CD14-positive monocyte (primary cell): Measurements from ENCODE around the gene ZNF195. TPM values are rescaled to one million over a fixed set of nuclear protein-coding genes. Genes with fewer than 3 reads are reported as not detected.
"Not testable (repeated sequence)": the region's sequence is repeated elsewhere in the genome, so short reads cannot be mapped to it uniquely, and the experiment has no call there.

Experiments
- DNase-seq, 3 donors: peaks; one replicate each; pipeline ENCODE4 v3.0.0-alpha.2; 2011 to 2022
- H2AFZ ChIP-seq: 2 replicates; pipeline ENCODE4 v1.6.0; 2012; ENCODE audit warnings: mild to moderate bottlenecking, low read depth, low read length, inconsistent platforms; ENCODE audit not compliant: insufficient read depth, poor library complexity, severe bottlenecking
- H3K27ac ChIP-seq, 2 donors: 1 replicate in 1 of 2; 2 replicates in 1 of 2; pipeline ENCODE4 v1.5.1; 2012 to 2013; ENCODE audit warnings: low read length in 2 of 2, control low read depth in 1 of 2, inconsistent platforms in 1 of 2, low read depth in 1 of 2, mild to moderate bottlenecking in 1 of 2
- H3K27me3 ChIP-seq, 2 donors: one replicate each; pipeline versions ENCODE4 v1.6.0 to v1.6.1; 2011 to 2013; ENCODE audit warnings: low read length in 2 of 2; ENCODE audit not compliant: control insufficient read depth in 2 of 2, insufficient read depth in 2 of 2
- H3K36me3 ChIP-seq, 2 donors: replicated peaks in 1 of 2; 1 replicate in 1 of 2; 2 replicates in 1 of 2; pipeline versions ENCODE4 v1.5.1 to v1.6.1; 2012 to 2013; ENCODE audit warnings: low read length in 2 of 2, control low read depth in 1 of 2, inconsistent platforms in 1 of 2, mild to moderate bottlenecking in 1 of 2; ENCODE audit not compliant: insufficient read depth in 2 of 2, control insufficient read depth in 1 of 2
- H3K4me1 ChIP-seq, 2 donors: 1 replicate in 1 of 2; 2 replicates in 1 of 2; pipeline versions ENCODE4 v1.5.1 to v1.6.1; 2012 to 2013; ENCODE audit warnings: low read length in 2 of 2, control low read depth in 1 of 2, inconsistent platforms in 1 of 2, mild to moderate bottlenecking in 1 of 2, moderate library complexity in 1 of 2; ENCODE audit not compliant: insufficient read depth in 2 of 2, control insufficient read depth in 1 of 2
- H3K4me2 ChIP-seq: replicated peaks from 2 replicates; pipeline ENCODE3; 2012; ENCODE audit warnings: low read length, moderate library complexity, mild to moderate bottlenecking; ENCODE audit not compliant: poor library complexity, severe bottlenecking; ENCODE audit errors: extremely low read depth
- H3K4me3 ChIP-seq, 3 experiments: fragments of 200-600 bp in 1 of 3; sonication (generic) in 1 of 3; replicated peaks in 1 of 3; 1 replicate in 2 of 3; 2 replicates in 1 of 3; pipeline ENCODE4 v1.5.1; 2011 to 2013; ENCODE audit warnings: low read length in 3 of 3, mild to moderate bottlenecking in 3 of 3, control low read depth in 2 of 3, low read depth in 2 of 3, inconsistent platforms in 1 of 3, moderate library complexity in 1 of 3
- H3K79me2 ChIP-seq: 2 replicates; pipeline ENCODE4 v1.6.0; 2012; ENCODE audit warnings: mild to moderate bottlenecking, control low read depth, inconsistent platforms, low read length, moderate library complexity; ENCODE audit not compliant: insufficient read depth
- H3K9ac ChIP-seq: 2 replicates; pipeline ENCODE4 v1.6.0; 2017; ENCODE audit warnings: low read length, mild to moderate bottlenecking; ENCODE audit not compliant: insufficient read depth, poor library complexity, severe bottlenecking
- H3K9me3 ChIP-seq, 2 donors: replicated peaks in 1 of 2; 1 replicate in 1 of 2; 2 replicates in 1 of 2; pipeline versions ENCODE4 v1.5.1 to v1.6.1; 2012 to 2013; ENCODE audit warnings: low read length in 2 of 2, control low read depth in 1 of 2; ENCODE audit not compliant: control insufficient read depth in 1 of 2, insufficient read depth in 1 of 2
- H4K20me1 ChIP-seq: 2 replicates; pipeline ENCODE4 v1.6.0; 2012; ENCODE audit warnings: mild to moderate bottlenecking, low read length, control low read depth, moderate library complexity; ENCODE audit not compliant: insufficient read depth
- H3K27ac Mint-ChIP-seq, 7 donors: one replicate each; pipeline ENCODE4 v1.8.0; 2020; ENCODE audit warnings: mild to moderate bottlenecking in 7 of 7, mixed read lengths in 7 of 7, moderate library complexity in 6 of 7, inconsistent platforms in 2 of 7
- H3K27me3 Mint-ChIP-seq, 3 donors: one replicate each; pipeline ENCODE4 v1.8.0; 2021 to 2022; ENCODE audit warnings: low read depth in 3 of 3, mild to moderate bottlenecking in 3 of 3, mixed read lengths in 3 of 3, moderate library complexity in 3 of 3, inconsistent platforms in 1 of 3
- H3K36me3 Mint-ChIP-seq, 2 donors: one replicate each; pipeline ENCODE4 v1.8.0; 2020; ENCODE audit warnings: mixed read lengths in 2 of 2, inconsistent platforms in 1 of 2, mild to moderate bottlenecking in 1 of 2
- H3K4me1 Mint-ChIP-seq: one replicate; pipeline ENCODE4 v1.8.0; 2020; ENCODE audit warnings: mild to moderate bottlenecking, mixed read lengths
- H3K4me3 Mint-ChIP-seq, 2 donors: one replicate each; pipeline ENCODE4 v1.8.0; 2020; ENCODE audit warnings: mild to moderate bottlenecking in 2 of 2, mixed read lengths in 2 of 2, moderate library complexity in 1 of 2
- H3K9me3 Mint-ChIP-seq, 7 donors: one replicate each; pipeline ENCODE4 v1.8.0; 2020 to 2022; ENCODE audit warnings: mixed read lengths in 7 of 7, mild to moderate bottlenecking in 6 of 7, moderate library complexity in 6 of 7, inconsistent platforms in 2 of 7
- WGBS: methylation state at CpG from one replicate; pipeline ENCODE4 v1.1.5; 2013; ENCODE audit warnings: missing lambda C conversion rate; ENCODE audit not compliant: insufficient coverage; 5-methylcytosine and 5-hydroxymethylcytosine counted together
- intact Hi-C, 2 donors: fragments of 100-400 bp; cut with micrococcal nuclease; formaldehyde crosslinking; loops; one replicate each; pipeline versions ENCODE4 v1.15.0 to v1.15.1; 2023
- polyA plus RNA-seq, 3 donors: library from polyadenylated mRNA; depleted of rRNA in 1 of 3; unstranded in 2 of 3; stranded (reverse) in 1 of 3; fragments of 300-500 nt in 2 of 3; fragments of >200 nt in 1 of 3; fragmentation: Illumina TruSeq in 2 of 3; gene quantifications; 1 replicate in 2 of 3; 2 replicates in 1 of 3; pipeline ENCODE4 v1.2.3, GENCODE V29; 2012 to 2021

The ZNF195 gene
- polyA plus RNA-seq, 3 donors = 10.7 to 24.7 (median 13.5) TPM

DNA sequence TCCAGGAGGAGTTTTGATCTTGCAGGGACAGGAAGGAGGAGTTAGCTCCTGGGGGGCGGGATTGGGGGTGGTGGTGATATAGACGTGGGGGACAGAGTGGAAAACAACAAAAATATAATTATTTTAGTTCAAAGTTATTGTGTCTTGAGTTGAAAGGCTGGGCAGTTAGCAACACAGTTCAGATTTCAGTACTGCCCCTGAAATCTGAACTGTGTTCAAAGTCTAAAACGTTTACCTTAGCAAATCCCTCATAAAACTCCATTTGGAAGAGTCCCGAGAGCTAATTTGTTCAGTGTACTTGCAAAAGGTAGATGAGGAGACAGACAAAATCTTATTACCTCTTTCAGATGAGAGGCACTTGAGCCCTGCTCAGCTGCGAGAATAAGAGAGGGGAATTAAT, 45.0 kb upstream of the ZNF195 start:
- not testable (repeated sequence) for H3K27me3 ChIP-seq, H3K9me3 ChIP-seq, DNase-seq, H4K20me1 ChIP-seq, H3K9me3 Mint-ChIP-seq, H3K4me3 ChIP-seq, H3K79me2 ChIP-seq, H3K27ac ChIP-seq, H3K9ac ChIP-seq, H3K4me2 ChIP-seq, H3K27ac Mint-ChIP-seq, H3K36me3 ChIP-seq, H3K4me1 ChIP-seq, H2AFZ ChIP-seq, H3K36me3 Mint-ChIP-seq
- Mint-ChIP-seq H3K4me3 (peak overlapping the region in 1 of 2 donors; percentile 93), H3K4me1 (peaks cover 13% of the 10 kb centered on the region), H3K27me3 (peaks cover 24 to 53% (median 36%) of the 10 kb centered on the region in 3 donors)
- intact Hi-C loops = loop anchor here in 1 of 2 donors (5.0 kb wide), 1 partner anchor 47 kb away; the partner anchor contains the start of gene ZNF195
- WGBS = no CpG with 5 or more reads among the region's 5 CpGs

DNA sequence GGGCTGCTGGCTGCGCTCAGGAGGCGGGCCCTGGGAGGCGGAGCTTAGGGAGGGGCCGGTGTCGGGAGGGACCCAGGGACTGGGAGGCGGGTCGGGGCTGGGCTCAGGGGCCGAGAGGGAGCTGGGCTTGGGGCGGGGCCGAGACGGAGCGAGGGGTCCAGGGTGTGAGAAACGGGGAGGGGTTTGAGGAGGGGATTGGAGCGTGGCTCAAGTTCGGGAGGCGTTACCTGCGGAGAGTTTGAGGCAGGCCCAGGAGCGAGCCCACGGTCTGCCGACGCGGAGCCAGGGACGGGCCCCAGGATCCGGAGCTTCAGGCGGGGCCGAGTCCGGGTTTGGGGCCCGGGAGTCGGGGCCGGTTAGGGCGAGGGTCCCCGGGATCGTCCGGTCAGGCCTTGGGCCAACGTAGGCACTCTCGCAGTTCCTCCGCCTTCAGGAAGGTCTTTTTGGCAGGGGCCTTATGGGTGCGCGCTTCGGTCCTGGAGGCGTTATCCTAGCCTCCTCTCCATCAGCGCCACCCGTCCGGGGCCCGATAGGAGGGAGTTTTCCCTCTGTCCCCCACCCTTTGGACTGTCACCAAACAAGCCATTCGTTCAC, 44.3 kb upstream of the ZNF195 start:
- H3K9ac ChIP-seq = peak overlapping the region; percentile 27
- not testable (repeated sequence) for H3K36me3 ChIP-seq, H3K9me3 Mint-ChIP-seq, H3K4me1 ChIP-seq, H3K79me2 ChIP-seq, DNase-seq, H3K36me3 Mint-ChIP-seq, H4K20me1 ChIP-seq, H3K27ac ChIP-seq, H3K27me3 ChIP-seq, H3K9me3 ChIP-seq
- H3K4me1 Mint-ChIP-seq = peaks cover 13% of the 10 kb centered on the region
- peak overlapping the region; percentile 75 to 83 (median 80) for H3K4me3 ChIP-seq
- WGBS = 1% methylated on average over 31 of the region's 46 CpGs
- intact Hi-C loops = loop anchor here in 1 of 2 donors (5.0 kb wide), 1 partner anchor 46 kb away; the partner anchor contains the start of gene ZNF195
- H3K4me3 Mint-ChIP-seq = peak overlapping the region; percentile 90 to 93
- H2AFZ ChIP-seq = peak overlapping the region; percentile 73
- peak overlapping the region in 4 of 7 donors; percentile 61 to 96 (median 78) for H3K27ac Mint-ChIP-seq
- H3K27me3 Mint-ChIP-seq = peaks cover 20 to 46% (median 30%) of the 10 kb centered on the region in 3 donors
- peak overlapping the region; percentile 39 for H3K4me2 ChIP-seq

DNA sequence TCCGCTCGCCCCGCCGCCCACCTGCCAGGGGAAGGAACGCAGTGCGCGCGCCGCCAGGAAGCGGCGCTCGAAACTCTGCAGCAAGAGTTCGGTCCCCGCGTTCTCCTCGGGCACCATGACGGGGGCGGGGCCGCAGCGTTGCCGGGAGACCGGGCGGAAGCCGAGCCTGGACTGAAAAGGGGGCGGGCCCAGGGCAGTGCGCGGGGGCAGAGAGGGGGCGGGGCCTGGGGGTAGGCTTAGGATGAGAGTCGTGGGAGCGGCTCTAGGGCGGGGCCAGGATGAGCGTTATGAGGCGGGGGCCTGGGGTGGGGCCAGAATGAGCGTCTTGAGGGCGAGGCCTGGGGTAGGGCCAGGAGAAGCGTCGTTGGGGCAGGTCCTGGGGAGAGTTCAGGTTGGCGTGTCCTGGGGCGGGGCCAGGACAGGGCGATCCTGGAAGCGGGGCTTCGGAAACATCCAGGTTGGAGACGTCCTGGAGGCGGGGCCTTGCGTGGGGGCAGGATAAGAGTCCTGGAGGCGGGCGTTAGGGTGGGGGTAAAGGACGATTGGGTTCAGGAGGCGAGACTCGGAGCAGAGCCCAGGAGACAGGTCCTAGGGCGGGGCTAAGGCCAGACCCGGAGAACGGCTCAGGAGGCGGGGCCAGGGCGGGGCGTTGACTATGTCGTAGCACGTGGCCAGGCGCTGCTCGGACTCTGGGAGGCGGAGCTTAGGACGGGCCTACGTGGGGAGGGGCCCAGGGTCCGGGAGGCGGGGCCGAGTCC, 43.6 kb upstream of the ZNF195 start:
- not testable (repeated sequence) for H3K79me2 ChIP-seq, H3K9me3 Mint-ChIP-seq, H3K9me3 ChIP-seq, H3K27me3 ChIP-seq, H3K36me3 ChIP-seq, H4K20me1 ChIP-seq, H3K36me3 Mint-ChIP-seq, H3K4me1 ChIP-seq
- Histone ChIP-seq H3K9ac (peak overlapping the region; percentile 66), H3K4me3 (peak overlapping the region; percentile 75 to 83 (median 80)), H3K27ac (peak overlapping the region; percentile 74 to 83), H3K4me2 (peak overlapping the region; percentile 69), H2AFZ (peak overlapping the region; percentile 91)
- intact Hi-C loops = loop anchor here in 1 of 2 donors (5.0 kb wide), 1 partner anchor 45 kb away; the partner anchor contains the start of gene ZNF195
- Mint-ChIP-seq H3K27ac (peak overlapping the region; percentile 90 to 99 (median 96)), H3K4me1 (peaks cover 13% of the 10 kb centered on the region), H3K27me3 (peaks cover 20 to 43% (median 27%) of the 10 kb centered on the region in 3 donors), H3K4me3 (peak overlapping the region; percentile 90 to 93)
- peak; percentile 88 to 91 (median 91) for DNase-seq
- 0% methylated on average over 64 of the region's 66 CpGs for WGBS

DNA sequence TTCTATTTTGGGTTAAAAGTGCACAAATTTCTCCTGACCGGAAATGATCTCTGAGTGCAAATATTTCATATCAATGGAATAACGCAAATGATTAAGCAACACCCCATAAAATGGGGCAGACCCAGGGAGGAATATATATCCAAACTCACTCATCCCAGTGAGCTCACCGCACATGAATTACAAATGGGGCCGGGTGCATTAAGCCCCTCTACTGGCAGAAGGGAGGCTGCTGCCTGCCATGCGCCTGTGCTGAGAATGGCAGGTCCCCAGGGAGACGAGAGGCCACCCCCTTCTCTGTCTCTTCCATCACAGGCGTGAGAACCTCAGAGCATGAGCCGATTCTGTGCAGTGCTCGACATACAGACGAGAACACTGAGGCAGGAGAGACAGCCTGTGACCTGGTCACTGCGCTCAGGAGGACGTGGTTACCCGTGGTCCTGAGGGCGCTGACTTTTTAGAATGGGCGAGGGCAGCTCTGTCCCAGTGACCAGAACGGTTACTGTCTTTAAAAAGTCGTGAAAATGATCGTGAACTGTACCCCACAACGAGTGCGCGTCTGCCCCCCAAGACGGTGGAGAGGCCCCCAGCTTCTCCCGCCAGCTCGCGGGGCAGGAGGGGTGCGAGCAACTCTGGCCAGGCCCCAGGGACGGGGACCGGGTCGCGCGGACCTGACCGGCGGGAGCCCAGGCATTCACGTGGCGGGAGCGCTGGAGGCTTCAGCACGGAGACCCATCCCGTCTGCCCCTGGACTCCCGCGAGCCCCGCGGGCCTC, 42.8 kb upstream of the ZNF195 start:
- WGBS = 6% methylated on average over 36 of the region's 42 CpGs
- Mint-ChIP-seq H3K27ac (peak overlapping the region in 3 of 7 donors; percentile 37 to 84 (median 49)), H3K4me3 (peak overlapping the region; percentile 90 to 93), H3K4me1 (peaks cover 13% of the 10 kb centered on the region), H3K27me3 (peaks cover 20 to 40% (median 26%) of the 10 kb centered on the region in 3 donors)
- H3K9ac ChIP-seq, H3K4me1 ChIP-seq, H4K20me1 ChIP-seq, H3K36me3 Mint-ChIP-seq, H3K79me2 ChIP-seq, H3K9me3 Mint-ChIP-seq, H3K27me3 ChIP-seq, H3K9me3 ChIP-seq, H3K36me3 ChIP-seq, H3K27ac ChIP-seq: not testable (repeated sequence)
- peak in 1 of 3 donors; percentile 12 for DNase-seq
- Histone ChIP-seq H2AFZ (peak overlapping the region; percentile 91), H3K4me2 (peak overlapping the region; percentile 69), H3K4me3 (peak overlapping the region; percentile 75 to 83 (median 80))
- intact Hi-C loops = loop anchor here in 1 of 2 donors (5.0 kb wide), 1 partner anchor 44 kb away; the partner anchor contains the start of gene ZNF195
